DMS 273 treated with DMSO at 0.1 percent for 48 hours (cell line): ENCODE data around the gene PBX3.

Experiments
- DNase-seq: peaks from one replicate; lab custom pipeline; 2025; lab: John Stamatoyannopoulos, UW

Gene PBX3

DNA sequence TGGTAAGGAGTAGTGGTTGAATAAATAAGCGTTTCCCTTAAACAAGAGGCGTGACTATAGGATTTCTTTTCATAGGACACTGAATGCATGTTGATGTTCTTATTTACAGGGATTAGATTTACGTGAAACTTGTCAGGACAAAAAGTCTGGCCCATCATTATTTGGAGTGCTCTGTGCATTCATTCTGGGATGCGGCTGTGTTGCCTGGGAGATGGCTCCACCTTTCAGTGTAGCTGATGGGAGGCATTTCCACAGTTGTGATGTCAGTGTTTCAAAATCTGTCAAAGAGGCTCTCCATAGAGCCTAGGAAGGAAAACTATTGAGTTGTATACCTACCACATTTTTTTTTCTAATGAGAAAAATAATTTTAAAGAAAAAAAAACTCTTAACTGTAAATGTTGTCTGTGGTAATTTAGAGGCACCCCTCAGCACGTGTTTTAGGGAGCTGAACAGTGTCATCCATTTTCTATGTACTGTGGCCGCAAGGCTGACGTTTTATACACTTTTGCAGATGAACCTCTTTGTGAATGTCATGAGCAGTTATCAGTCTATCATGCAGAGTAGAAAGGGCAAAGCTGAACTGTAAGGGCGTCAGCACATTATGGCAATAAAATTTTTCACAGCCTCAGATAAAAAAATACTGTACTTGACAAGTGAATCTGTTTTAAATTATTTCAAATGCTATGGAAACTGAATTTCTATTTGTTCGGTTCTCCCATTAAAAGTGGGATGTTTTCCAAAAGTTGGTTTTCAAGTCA is 202.7 kb downstream of the PBX3 start:
- DNase-seq: no peak

- no peak for DNase-seq
These were observed 203.8 kb downstream of the PBX3 start for GRCh38 chr9:125950880-125951471.

DNA sequence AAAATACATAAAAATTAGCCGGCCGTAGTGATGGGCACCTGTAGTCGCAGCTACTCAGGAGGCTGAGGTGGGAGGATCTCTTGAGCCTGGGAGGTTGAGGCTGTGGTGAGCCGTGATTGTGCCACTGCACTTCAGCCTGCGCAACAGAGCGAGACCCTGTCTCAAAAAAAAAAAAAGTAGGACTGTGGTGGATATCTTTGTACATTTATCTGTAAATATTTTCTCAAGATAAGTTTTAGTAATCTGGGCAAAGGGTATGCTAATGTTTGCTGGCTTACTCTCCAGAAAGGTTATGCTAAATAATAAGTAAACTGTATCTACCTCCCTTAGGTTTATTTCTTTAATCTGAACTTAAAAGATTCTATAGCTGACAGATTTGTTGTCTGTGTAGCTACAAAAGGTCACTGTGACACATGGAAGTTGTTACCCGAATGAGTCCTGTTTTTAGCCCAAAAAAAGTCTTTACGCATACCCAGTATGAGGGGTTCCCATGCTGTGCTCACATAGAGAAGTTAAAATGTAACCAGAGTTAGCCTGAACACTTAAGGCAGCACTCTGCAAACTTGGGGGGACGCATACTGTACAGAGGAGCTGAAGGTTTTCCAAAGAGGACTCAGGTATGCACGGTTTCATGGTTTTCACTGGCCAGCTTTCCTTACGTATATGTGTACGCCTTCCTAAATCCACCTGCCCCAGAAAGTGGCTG is 206.3 kb downstream of the PBX3 start:
- DNase-seq: no peak

DNA sequence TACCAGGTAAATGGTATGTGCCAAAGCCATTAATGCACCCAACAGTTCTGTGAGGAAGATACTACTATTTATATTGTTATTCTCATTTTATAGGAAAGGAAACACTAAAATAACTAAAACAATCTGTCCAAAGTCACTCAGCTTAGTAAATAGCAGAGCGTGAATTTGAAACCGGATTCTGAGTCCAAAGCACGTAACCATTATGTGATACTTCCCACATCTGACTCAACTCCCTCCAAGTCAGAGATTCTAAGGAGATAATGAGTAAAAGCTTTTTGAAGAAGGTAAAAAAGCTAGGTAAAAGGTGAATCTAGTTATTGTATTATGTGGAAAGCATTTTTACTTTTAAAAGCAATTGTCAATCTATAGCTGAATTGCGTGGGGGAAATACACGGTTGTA is 208.9 kb downstream of the PBX3 start:
- no peak for DNase-seq

GRCh38 chr9:125959315-125959714 is 212.1 kb downstream of the PBX3 start:
- DNase-seq: no peak

- no peak for DNase-seq
These were observed 212.9 kb downstream of the PBX3 start for GRCh38 chr9:125959951-125960619.

GRCh38 chr9:125960626-125961025 is 213.5 kb downstream of the PBX3 start:
- DNase-seq: no peak

- DNase-seq: no peak
These were observed 213.9 kb downstream of the PBX3 start for GRCh38 chr9:125961072-125961471.

GRCh38 chr9:125963932-125964331 is 216.8 kb downstream of the PBX3 start:
- DNase-seq: no peak

DNA sequence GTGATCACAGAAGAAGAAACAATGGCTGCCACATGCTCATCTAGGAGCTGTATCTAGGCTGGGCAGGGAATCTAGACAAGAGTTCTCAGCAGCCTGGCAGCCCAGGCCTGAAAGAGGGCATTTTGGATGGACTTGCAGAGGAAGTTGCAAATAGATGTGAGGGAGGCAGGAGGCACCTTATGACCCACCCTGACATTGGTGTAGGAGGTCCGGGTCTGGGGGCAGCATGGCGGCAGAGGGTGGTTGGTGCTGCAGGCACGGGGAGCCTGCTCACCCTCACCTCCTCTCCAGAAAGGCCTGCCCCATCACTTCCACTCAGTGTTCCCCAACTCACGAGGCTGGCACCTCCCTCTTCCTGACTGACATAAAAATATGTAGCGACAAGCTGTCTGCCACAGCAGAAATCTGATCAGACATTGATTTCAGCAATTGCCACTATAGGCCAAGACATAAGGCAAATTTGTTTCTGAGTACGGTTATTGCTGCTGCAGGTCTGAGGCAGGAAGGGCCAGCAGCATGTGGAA is 217.6 kb downstream of the PBX3 start:
- no peak for DNase-seq

GRCh38 chr9:125965477-125965876 is 218.3 kb downstream of the PBX3 start:
- DNase-seq: no peak

- no peak for DNase-seq
These were observed 219.3 kb downstream of the PBX3 start for GRCh38 chr9:125966466-125966865.

DNA sequence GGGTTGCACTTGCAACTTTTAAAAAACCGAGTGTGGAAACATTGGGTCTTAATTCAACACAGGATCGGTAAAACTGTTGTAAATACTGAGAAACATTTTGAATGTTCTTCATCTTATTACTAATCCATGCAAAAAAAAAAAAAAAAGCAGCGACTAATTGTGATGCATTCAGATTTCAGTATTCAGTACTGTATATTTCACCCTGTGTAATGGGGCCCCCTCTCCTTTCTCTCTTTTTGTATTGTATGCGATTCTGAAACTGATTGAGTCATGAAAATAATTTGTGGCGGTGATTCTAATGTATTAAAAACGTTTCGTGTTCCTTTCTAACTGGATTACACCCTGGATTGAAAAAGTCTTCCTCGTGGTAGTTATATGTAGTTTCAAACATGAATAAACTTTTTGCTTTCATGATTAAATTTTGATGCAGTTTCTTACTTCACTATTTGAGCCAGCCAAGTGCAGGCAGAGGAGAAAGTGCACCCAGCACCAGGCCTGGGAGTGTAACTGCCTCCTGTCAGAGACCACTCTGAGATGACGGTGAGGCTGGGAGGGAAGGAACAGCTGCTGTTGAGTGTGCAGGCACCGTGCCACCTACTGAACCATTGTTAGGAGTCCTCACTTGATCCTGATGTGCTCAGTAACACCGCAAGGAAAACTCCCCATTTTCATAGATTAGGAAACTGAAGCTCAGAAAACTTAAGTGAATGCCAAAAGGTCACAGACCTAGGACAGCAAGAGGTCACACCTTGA is 220.0 kb downstream of the PBX3 start:
- DNase-seq: peak; percentile 60

GRCh38 chr9:125968714-125969374 is 221.7 kb downstream of the PBX3 start:
- DNase-seq: no peak

- DNase-seq: no peak
These were observed 222.3 kb downstream of the PBX3 start for GRCh38 chr9:125969462-125969861.

DNA sequence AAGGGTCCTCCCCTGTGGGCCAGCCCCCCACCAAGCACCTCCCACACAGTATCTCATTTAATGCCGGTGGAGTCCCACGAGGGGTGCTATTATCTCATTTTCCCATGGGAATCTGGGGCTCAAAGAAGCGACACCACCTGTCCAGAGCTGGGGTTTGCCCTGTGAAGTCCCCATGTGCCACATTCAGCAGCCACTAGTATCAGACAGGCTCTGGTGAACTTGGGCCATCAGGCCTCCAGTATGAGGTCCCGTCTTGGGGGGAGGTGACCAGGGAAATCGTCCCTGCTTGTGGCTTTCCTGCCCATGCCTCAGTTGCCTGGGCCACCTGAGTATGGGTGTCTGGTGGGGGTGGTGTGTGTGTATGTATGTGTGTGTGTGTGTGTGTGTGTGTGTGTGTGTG is 222.7 kb downstream of the PBX3 start:
- no peak for DNase-seq

- DNase-seq: no peak
These were observed 223.2 kb downstream of the PBX3 start for GRCh38 chr9:125970340-125970739.

- DNase-seq: no peak
These were observed 223.9 kb downstream of the PBX3 start for GRCh38 chr9:125971050-125971449.

DNA sequence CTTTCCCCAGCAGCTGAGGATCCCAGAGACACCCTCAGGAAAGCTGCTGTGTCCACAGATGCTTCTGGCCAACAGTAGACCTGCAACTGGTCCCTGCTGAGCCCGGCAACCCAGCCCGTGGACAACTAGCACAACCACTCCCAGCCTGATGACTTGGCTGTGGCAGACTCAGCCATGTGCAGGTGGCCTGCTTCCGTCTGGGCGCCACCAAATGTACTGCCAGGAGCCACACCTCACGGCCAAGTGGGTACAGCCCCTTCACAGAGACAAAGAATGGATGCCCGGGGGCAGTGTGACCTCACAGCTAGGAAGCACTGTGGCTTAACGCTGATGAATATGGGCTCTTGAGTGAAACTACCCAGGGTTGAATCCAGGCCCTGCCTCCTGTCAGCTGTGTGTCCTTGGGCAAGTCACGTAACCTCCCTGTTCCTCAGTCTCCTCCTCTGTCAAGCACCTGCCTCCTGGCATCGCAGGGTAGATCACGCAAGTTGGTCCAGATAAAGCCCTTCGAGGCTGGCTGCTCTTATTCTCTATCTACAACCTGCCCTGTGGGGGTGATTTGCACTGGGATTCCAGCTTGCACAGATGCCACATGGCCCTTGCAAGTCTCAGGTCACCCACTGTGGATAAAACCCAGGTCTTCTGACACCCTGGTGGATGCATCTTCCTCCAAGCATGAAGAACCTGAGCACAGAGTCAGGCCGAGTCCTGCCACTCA is 225.0 kb downstream of the PBX3 start:
- DNase-seq: no peak

DNA sequence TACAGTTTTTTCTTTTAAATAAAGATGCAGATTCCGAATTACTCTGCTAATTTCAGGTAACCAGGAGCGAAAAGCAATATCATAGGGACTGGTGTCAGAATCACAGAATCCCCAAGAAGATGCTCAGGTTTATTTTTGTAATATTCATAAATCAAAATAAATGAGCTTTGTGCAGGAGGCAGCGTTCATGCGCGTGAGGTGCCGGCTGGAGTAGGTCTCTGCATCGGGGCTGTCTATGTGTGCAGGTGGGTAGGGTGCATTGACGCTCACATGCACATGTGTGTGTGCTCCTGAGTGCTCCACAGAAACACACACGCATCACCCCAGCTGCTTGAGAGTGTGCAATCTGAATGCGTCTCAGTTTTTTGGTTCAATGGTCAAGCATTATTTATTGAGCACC is 226.4 kb downstream of the PBX3 start:
- no peak for DNase-seq

DNA sequence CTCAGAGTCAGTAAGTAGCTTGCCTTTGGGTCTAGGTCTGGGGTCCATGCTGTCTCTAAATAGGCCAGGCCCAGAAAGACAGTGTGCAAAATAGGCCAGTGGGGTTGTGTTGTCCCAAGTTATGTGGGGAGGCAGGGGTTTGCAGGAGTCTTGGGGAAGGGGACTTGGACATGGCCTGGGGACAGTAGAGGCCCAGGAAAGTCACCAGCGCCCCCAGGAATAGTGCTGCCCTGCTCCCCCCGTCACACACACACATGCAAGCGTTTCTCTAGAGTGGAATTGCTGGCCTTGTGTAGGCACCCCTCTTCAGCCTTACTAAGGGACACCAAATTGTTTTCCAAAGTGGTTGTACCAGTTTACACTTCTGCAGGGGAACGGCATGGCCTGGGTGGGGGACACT is 227.5 kb downstream of the PBX3 start:
- DNase-seq: no peak
